ENCODE results near the gene GRIK4. TPM values are rescaled to one million over a fixed set of nuclear protein-coding genes. Genes with fewer than 3 reads are reported as not detected.

Gene GRIK4
- total RNA-seq, 1 donor from 2014 or later: 2.2 TPM

DNA sequence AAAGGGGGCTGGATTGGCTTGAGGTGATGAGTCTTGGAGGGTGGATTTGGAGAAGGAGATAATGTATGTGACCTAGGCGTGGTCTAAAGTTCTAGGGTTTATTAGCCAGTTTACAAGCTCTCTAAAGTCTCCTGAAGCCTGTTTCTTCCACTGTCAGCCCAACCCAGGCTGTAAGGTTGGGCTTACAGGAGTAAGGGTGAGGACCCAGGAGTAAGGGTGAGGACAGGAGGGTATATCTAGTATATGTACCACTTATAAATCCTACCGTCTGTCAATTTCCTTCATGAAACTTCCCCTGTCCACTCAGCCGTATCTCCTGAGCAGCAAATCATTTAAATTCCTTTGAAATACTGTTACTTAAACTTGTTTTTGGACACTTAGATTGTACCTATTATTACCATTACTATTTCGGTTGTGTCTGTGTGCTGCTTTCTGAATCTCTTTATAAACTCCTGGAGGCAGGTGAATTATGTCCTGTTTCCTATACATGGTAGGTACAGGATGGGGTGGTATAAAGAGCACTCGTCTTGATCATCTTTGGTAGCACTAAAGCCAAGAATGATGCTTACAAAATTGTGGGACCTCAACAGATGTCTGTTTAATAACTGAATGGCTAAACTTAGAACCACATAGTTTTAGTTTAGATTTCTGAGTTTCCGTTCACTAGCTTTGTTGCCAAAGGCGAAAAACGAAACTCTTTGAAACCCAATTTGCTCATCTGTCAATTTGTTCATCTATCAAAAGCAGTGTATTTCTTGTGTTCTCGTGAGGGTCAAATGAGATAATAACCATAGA is 192.0 kb downstream of the GRIK4 start:
- Histone ChIP-seq H3K27ac (ENCODE audit: low read depth, low read length) (no peak overlapping the region), H3K9ac (ENCODE audit: low read length) (no peak overlapping the region), H3K79me2 (ENCODE audit: insufficient read depth, low read length) (no peaks in the 10 kb centered on the region), H3K36me3 (ENCODE audit: insufficient read depth, low read length) (no peaks in the 10 kb centered on the region), H3K4me3 (ENCODE audit: insufficient read depth, low read depth, low read length) (no peak overlapping the region), H4K20me1 (ENCODE audit: insufficient read depth, low read length) (no peaks in the 10 kb centered on the region), H3K4me1 (ENCODE audit: insufficient read depth, low read length) (no peaks in the 10 kb centered on the region), H2AFZ (ENCODE audit: low read depth, low read length) (no peak overlapping the region), H3K4me2 (ENCODE audit: low read length) (no peak overlapping the region), H3K27me3 (ENCODE audit: insufficient read depth, low read length) (peaks cover 3% of the 10 kb centered on the region), H3K9me3 (ENCODE audit: insufficient read depth, low read depth, low read length) (peaks cover 3% of the 10 kb centered on the region)
- no peak for DNase-seq (ENCODE audit: low read depth)
- TF ChIP-seq, protein P1, sequence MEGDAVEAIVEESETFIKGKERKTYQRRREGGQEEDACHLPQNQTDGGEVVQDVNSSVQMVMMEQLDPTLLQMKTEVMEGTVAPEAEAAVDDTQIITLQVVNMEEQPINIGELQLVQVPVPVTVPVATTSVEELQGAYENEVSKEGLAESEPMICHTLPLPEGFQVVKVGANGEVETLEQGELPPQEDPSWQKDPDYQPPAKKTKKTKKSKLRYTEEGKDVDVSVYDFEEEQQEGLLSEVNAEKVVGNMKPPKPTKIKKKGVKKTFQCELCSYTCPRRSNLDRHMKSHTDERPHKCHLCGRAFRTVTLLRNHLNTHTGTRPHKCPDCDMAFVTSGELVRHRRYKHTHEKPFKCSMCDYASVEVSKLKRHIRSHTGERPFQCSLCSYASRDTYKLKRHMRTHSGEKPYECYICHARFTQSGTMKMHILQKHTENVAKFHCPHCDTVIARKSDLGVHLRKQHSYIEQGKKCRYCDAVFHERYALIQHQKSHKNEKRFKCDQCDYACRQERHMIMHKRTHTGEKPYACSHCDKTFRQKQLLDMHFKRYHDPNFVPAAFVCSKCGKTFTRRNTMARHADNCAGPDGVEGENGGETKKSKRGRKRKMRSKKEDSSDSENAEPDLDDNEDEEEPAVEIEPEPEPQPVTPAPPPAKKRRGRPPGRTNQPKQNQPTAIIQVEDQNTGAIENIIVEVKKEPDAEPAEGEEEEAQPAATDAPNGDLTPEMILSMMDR (IDR thresholded peaks at IDR 0.05; ENCODE audit: insufficient read depth, low read depth, low read length): no peak
- TF ChIP-seq EZH2 (IDR thresholded peaks at IDR 0.05; ENCODE audit: insufficient read depth, low read length): no peak
- Mint-ChIP-seq H3K4me1 (ENCODE audit: low read depth, unreplicated experiment) (no peaks in the 10 kb centered on the region), H3K4me3 (ENCODE audit: unreplicated experiment) (no peak overlapping the region), H3K9me3 (ENCODE audit: unreplicated experiment) (peaks cover 16% of the 10 kb centered on the region), H3K36me3 (ENCODE audit: low read depth, unreplicated experiment) (peaks cover 9% of the 10 kb centered on the region), H3K27ac (ENCODE audit: unreplicated experiment) (no peak overlapping the region), H3K27me3 (ENCODE audit: low read depth, unreplicated experiment) (peaks cover 37% of the 10 kb centered on the region)
- no peak for FAIRE-seq

GRCh38 chr11:120704256-120704750 is 192.8 kb downstream of the GRIK4 start:
- Mint-ChIP-seq H3K4me3 (ENCODE audit: unreplicated experiment) (no peak overlapping the region), H3K4me1 (ENCODE audit: low read depth, unreplicated experiment) (no peaks in the 10 kb centered on the region), H3K27me3 (ENCODE audit: low read depth, unreplicated experiment) (peaks cover 34% of the 10 kb centered on the region)

More at GRCh38 chr11:120704256-120704750, 192.8 kb downstream of the GRIK4 start:
- Histone ChIP-seq H3K27me3 (ENCODE audit: insufficient read depth, low read length) (peaks cover 3% of the 10 kb centered on the region), H2AFZ (ENCODE audit: low read depth, low read length) (no peak overlapping the region), H3K36me3 (ENCODE audit: insufficient read depth, low read length) (no peaks in the 10 kb centered on the region), H3K4me2 (ENCODE audit: low read length) (no peak overlapping the region), H3K4me1 (ENCODE audit: insufficient read depth, low read length) (no peaks in the 10 kb centered on the region), H3K4me3 (ENCODE audit: insufficient read depth, low read depth, low read length) (no peak overlapping the region), H3K9ac (ENCODE audit: low read length) (no peak overlapping the region), H3K79me2 (ENCODE audit: insufficient read depth, low read length) (no peaks in the 10 kb centered on the region), H3K9me3 (ENCODE audit: insufficient read depth, low read depth, low read length) (peaks cover 3% of the 10 kb centered on the region), H3K27ac (ENCODE audit: low read depth, low read length) (no peak overlapping the region), H4K20me1 (ENCODE audit: insufficient read depth, low read length) (no peaks in the 10 kb centered on the region)
- FAIRE-seq (no peak), DNase-seq (ENCODE audit: low read depth) (no peak)
- no peak for TF ChIP-seq EZH2 (IDR thresholded peaks at IDR 0.05; ENCODE audit: insufficient read depth, low read length)
- TF ChIP-seq, protein P1 (IDR thresholded peaks at IDR 0.05; ENCODE audit: insufficient read depth, low read depth, low read length): no peak
- Mint-ChIP-seq H3K27ac (ENCODE audit: unreplicated experiment) (no peak overlapping the region), H3K36me3 (ENCODE audit: low read depth, unreplicated experiment) (peaks cover 9% of the 10 kb centered on the region), H3K9me3 (ENCODE audit: unreplicated experiment) (peaks cover 16% of the 10 kb centered on the region)
